Neural cell (in vitro differentiated cells): ENCODE data around the gene MLLT10. TPM values are rescaled to one million over a fixed set of nuclear protein-coding genes. Genes with fewer than 3 reads are reported as not detected.

ENCODE experiments used
- H2AFZ ChIP-seq: fragments of 200-600, 300-800 bp; sonication (generic), shearing (Covaris generic); 2 replicates; pipeline ENCODE4 v1.6.0; 2014; ENCODE audit warnings: low read depth, mild to moderate bottlenecking, antibody characterized with exemption, low read length, moderate library complexity
- H3F3A ChIP-seq: fragments of 200-600 bp; shearing (Covaris generic); 2 replicates; pipeline ENCODE4 v1.6.1; 2016; ENCODE audit warnings: mild to moderate bottlenecking, moderate library complexity, mixed read lengths, antibody characterized with exemption, low read length; ENCODE audit not compliant: insufficient read depth, poor library complexity, severe bottlenecking
- H3K27ac ChIP-seq: fragments of 200-600, 300-800 bp; sonication (generic), shearing (Covaris generic); 2 replicates; pipeline ENCODE4 v1.5.1; 2014; ENCODE audit warnings: mild to moderate bottlenecking, low read length, moderate library complexity
- H3K27me3 ChIP-seq: fragments of 300-800, 200-600 bp; sonication (generic), shearing (Covaris generic); 2 replicates; pipeline ENCODE4 v1.6.0; 2014; ENCODE audit warnings: mild to moderate bottlenecking, low read depth, low read length, moderate library complexity; ENCODE audit not compliant: insufficient read depth
- H3K36me3 ChIP-seq: fragments of 300-800, 200-600 bp; sonication (generic), shearing (Covaris generic); 2 replicates; pipeline ENCODE4 v1.5.1; 2014; ENCODE audit warnings: mild to moderate bottlenecking, antibody characterized with exemption, low read length, moderate library complexity; ENCODE audit not compliant: insufficient read depth
- H3K4me2 ChIP-seq: fragments of 300-800, 200-600 bp; sonication (generic), shearing (Covaris generic); 2 replicates; pipeline ENCODE4 v1.6.0; 2014; ENCODE audit warnings: mild to moderate bottlenecking, low read length
- H3K4me3 ChIP-seq: fragments of 300-800, 200-600 bp; sonication (generic), shearing (Covaris generic); 2 replicates; pipeline ENCODE4 v1.5.1; 2014; ENCODE audit warnings: mild to moderate bottlenecking, low read length, moderate library complexity
- H3K79me2 ChIP-seq: fragments of 200-600 bp; shearing (Covaris generic); replicated peaks from 2 replicates; pipeline ENCODE4 v1.6.0; 2014; ENCODE audit warnings: mild to moderate bottlenecking, low read length, moderate library complexity; ENCODE audit not compliant: insufficient read depth
- H3K9ac ChIP-seq: fragments of 300-800, 200-600 bp; sonication (generic), shearing (Covaris generic); 2 replicates; pipeline ENCODE4 v1.6.1; 2016; ENCODE audit warnings: mild to moderate bottlenecking, low read length, mixed read lengths
- H3K9me2 ChIP-seq: fragments of 200-600 bp; shearing (Covaris generic); 2 replicates; pipeline ENCODE4 v1.6.1; 2016; ENCODE audit warnings: mild to moderate bottlenecking, low read length, mixed read lengths; ENCODE audit not compliant: insufficient read depth
- H3K9me3 ChIP-seq: fragments of 200-600, 300-800 bp; sonication (generic), shearing (Covaris generic); 2 replicates; pipeline ENCODE4 v1.6.1; 2016; ENCODE audit warnings: mild to moderate bottlenecking, mixed run types, low read length, moderate library complexity, mixed read lengths
- H4K20me1 ChIP-seq: fragments of 200-600 bp; shearing (Covaris generic); 2 replicates; pipeline ENCODE4 v1.6.1; 2016; ENCODE audit warnings: mild to moderate bottlenecking, mixed run types; ENCODE audit not compliant: insufficient read depth
- CTCF ChIP-seq: fragments of 450-650 bp; IDR thresholded peaks from 2 replicates; pipeline ENCODE4 v1.5.1; 2014; ENCODE audit warnings: antibody characterized with exemption, mild to moderate bottlenecking, moderate library complexity; ENCODE audit not compliant: poor library complexity, severe bottlenecking
- EP300 ChIP-seq: fragments of 450-650 bp; conservative IDR thresholded peaks from 2 replicates; pipeline ENCODE4 v1.6.1; 2014; ENCODE audit warnings: antibody characterized with exemption, mild to moderate bottlenecking, moderate library complexity; ENCODE audit not compliant: poor library complexity, severe bottlenecking
- EZH2 ChIP-seq: fragments of 200-600, 300-800 bp; shearing (Covaris generic), sonication (generic); IDR thresholded peaks from 2 replicates; pipeline ENCODE4 v1.6.1; 2014; ENCODE audit warnings: antibody characterized with exemption, low read length, borderline replicate concordance, mild to moderate bottlenecking; ENCODE audit not compliant: insufficient read depth, poor library complexity, severe bottlenecking
- MXI1 ChIP-seq: fragments of 450-650 bp; conservative IDR thresholded peaks from 2 replicates; pipeline ENCODE4 v1.6.1; 2014; ENCODE audit warnings: antibody characterized with exemption, mild to moderate bottlenecking; ENCODE audit not compliant: poor library complexity, severe bottlenecking
- POLR2AphosphoS5 ChIP-seq: IDR thresholded peaks from 2 replicates; pipeline ENCODE4 v1.6.1; 2012
- RAD21 ChIP-seq: fragments of 450-650 bp; conservative IDR thresholded peaks from 2 replicates; pipeline ENCODE4 v1.6.1; 2014; ENCODE audit warnings: antibody characterized with exemption, mild to moderate bottlenecking, moderate library complexity
- REST ChIP-seq: IDR thresholded peaks from 2 replicates; pipeline ENCODE4 v1.6.1; 2012; ENCODE audit warnings: borderline replicate concordance
- SMC3 ChIP-seq: fragments of 450-650 bp; conservative IDR thresholded peaks from 2 replicates; pipeline ENCODE4 v1.6.1; 2014; ENCODE audit warnings: antibody characterized with exemption, mild to moderate bottlenecking, moderate library complexity; ENCODE audit not compliant: poor library complexity
- TAF1 ChIP-seq: IDR thresholded peaks from 2 replicates; pipeline ENCODE4 v1.6.1; 2012; ENCODE audit warnings: low read depth
- polyA plus RNA-seq: library from polyadenylated mRNA; depleted of rRNA; stranded (reverse); fragments of >200 nt; gene quantifications from 2 replicates; pipeline ENCODE4 v1.2.3, GENCODE V29; 2014

Gene MLLT10
- polyA plus RNA-seq, 1 donor from 2014 or later, result 31.0 TPM

- TF ChIP-seq MXI1 (no peak), CTCF (no peak), POLR2AphosphoS5 (no peak), EP300 (no peak), RAD21 (no peak), EZH2 (no peak), TAF1 (no peak), SMC3 (no peak), REST (no peak)
- no peak overlapping the region for H3K27ac ChIP-seq
- H3K36me3 ChIP-seq, result no peaks in the 10 kb centered on the region
- peaks cover 6% of the 10 kb centered on the region for H3F3A ChIP-seq
- no peaks in the 10 kb centered on the region for H3K27me3 ChIP-seq
- H3K4me2 ChIP-seq, result no peak overlapping the region
- H3K79me2 ChIP-seq, result no peaks in the 10 kb centered on the region
- no peak overlapping the region for H2AFZ ChIP-seq
- no peaks in the 10 kb centered on the region for H3K9me3 ChIP-seq
- no peak overlapping the region for H3K9ac ChIP-seq
- no peak overlapping the region for H3K4me3 ChIP-seq
- H3K9me2 ChIP-seq, result no peaks in the 10 kb centered on the region
- no peaks in the 10 kb centered on the region for H4K20me1 ChIP-seq
Measured at GRCh38 chr10:21724020-21724589, 190.1 kb downstream of the MLLT10 start.

GRCh38 chr10:21724687-21725367 is 190.8 kb downstream of the MLLT10 start:
- no peak for TF ChIP-seq POLR2AphosphoS5
- no peak for TF ChIP-seq MXI1
- TF ChIP-seq SMC3, result no peak
- no peak for TF ChIP-seq TAF1
- no peak for TF ChIP-seq CTCF
- TF ChIP-seq REST, result no peak
- TF ChIP-seq EZH2, result no peak
- no peak overlapping the region for H2AFZ ChIP-seq
- H3F3A ChIP-seq, result peaks cover 6% of the 10 kb centered on the region
- no peak overlapping the region for H3K9ac ChIP-seq
- H3K27me3 ChIP-seq, result no peaks in the 10 kb centered on the region
- no peak overlapping the region for H3K4me2 ChIP-seq
- no peaks in the 10 kb centered on the region for H3K79me2 ChIP-seq
- no peak overlapping the region for H3K27ac ChIP-seq
- H3K36me3 ChIP-seq, result no peaks in the 10 kb centered on the region
- H3K9me2 ChIP-seq, result no peaks in the 10 kb centered on the region
- no peaks in the 10 kb centered on the region for H4K20me1 ChIP-seq
- no peaks in the 10 kb centered on the region for H3K9me3 ChIP-seq
- no peak overlapping the region for H3K4me3 ChIP-seq
